ENCODE measurements around the gene HSPB6.

DNA sequence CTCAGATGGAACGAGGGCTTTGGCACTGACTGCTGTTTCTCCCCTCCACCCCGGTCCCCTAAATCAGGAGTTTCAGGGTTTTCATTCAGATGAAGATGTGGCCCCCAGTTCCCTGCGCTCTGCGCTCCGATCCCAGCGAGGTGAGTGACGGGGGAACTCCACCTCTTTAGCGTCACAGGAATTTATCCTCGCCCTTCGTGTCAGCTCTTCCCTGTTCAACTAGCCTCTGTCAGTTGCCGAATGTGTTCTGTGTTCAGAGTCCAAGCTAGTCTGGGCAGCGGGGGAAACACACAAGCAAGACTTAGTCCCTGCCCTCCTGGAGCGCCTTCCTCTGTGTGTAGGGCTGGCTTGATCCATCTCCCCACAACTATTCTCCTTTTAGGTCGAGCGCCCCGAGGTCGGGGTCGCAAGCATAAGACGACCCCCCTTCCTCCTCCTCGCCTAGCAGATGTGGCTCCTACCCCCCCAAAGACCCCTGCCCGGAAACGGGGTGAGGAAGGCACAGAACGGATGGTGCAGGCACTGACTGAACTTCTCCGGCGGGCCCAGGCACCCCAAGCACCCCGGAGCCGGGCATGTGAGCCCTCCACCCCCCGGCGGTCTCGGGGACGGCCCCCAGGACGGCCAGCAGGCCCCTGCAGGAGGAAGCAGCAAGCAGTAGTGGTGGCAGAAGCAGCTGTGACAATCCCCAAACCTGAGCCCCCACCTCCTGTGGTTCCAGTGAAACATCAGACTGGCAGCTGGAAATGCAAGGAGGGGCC lies 37.2 kb downstream of the HSPB6 start:
- TF ChIP-seq, protein P1, sequence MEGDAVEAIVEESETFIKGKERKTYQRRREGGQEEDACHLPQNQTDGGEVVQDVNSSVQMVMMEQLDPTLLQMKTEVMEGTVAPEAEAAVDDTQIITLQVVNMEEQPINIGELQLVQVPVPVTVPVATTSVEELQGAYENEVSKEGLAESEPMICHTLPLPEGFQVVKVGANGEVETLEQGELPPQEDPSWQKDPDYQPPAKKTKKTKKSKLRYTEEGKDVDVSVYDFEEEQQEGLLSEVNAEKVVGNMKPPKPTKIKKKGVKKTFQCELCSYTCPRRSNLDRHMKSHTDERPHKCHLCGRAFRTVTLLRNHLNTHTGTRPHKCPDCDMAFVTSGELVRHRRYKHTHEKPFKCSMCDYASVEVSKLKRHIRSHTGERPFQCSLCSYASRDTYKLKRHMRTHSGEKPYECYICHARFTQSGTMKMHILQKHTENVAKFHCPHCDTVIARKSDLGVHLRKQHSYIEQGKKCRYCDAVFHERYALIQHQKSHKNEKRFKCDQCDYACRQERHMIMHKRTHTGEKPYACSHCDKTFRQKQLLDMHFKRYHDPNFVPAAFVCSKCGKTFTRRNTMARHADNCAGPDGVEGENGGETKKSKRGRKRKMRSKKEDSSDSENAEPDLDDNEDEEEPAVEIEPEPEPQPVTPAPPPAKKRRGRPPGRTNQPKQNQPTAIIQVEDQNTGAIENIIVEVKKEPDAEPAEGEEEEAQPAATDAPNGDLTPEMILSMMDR (IDR thresholded peaks at IDR 0.05; ENCODE audit: low read depth, low read length, poor library complexity, severe bottlenecking), result no peak
- TF ChIP-seq EZH2phosphoT487 (IDR thresholded peaks at IDR 0.05; ENCODE audit: borderline replicate concordance, low read length), result no peak

All from DOHH2 (cell line).